HFF-Myc (cell line): ENCODE measurements around the gene PRELID1.

Experiments
- DNase-seq: peaks from one replicate; pipeline ENCODE4 v3.0.0-alpha.2; 2011; ENCODE audit warnings: low read depth; ENCODE audit errors: extremely low read depth
- H3K4me3 ChIP-seq: replicated peaks from 2 replicates; pipeline ENCODE4 v1.5.1; 2011; ENCODE audit warnings: low read depth, mild to moderate bottlenecking, control low read depth, low read length
- CTCF ChIP-seq: IDR thresholded peaks from 2 replicates; pipeline ENCODE4 v1.5.1; 2012; ENCODE audit warnings: mild to moderate bottlenecking, low read depth, low read length, control low read depth; ENCODE audit errors: missing control alignments

PRELID1 gene

GRCh38 chr5:177313561-177314259 lies 10.1 kb downstream of the PRELID1 start:
- H3K4me3 ChIP-seq: no peak overlapping the region
- no peak for TF ChIP-seq CTCF
- no peak for DNase-seq

- no peak for TF ChIP-seq CTCF
- DNase-seq: no peak
- H3K4me3 ChIP-seq: no peak overlapping the region
These were observed 11.1 kb downstream of the PRELID1 start for GRCh38 chr5:177314376-177315342.

- no peak for TF ChIP-seq CTCF
- no peak overlapping the region for H3K4me3 ChIP-seq
- DNase-seq: no peak
These were observed 11.8 kb downstream of the PRELID1 start for GRCh38 chr5:177315411-177315810.

GRCh38 chr5:177316005-177316404 lies 12.4 kb downstream of the PRELID1 start:
- H3K4me3 ChIP-seq: no peak overlapping the region
- no peak for TF ChIP-seq CTCF
- DNase-seq: no peak

- H3K4me3 ChIP-seq: no peak overlapping the region
- peak; percentile 37 for DNase-seq
These were observed 14.4 kb downstream of the PRELID1 start for GRCh38 chr5:177317959-177318377.

GRCh38 chr5:177319913-177320588 lies 16.5 kb downstream of the PRELID1 start:
- H3K4me3 ChIP-seq: no peak overlapping the region
- DNase-seq: no peak
- TF ChIP-seq CTCF: no peak

More at GRCh38 chr5:177317959-177318377, 14.4 kb downstream of the PRELID1 start:
- peak; percentile 87 for TF ChIP-seq CTCF
